ENCODE results near the gene SERPINA3. TPM values are rescaled to one million over a fixed set of nuclear protein-coding genes. Genes with fewer than 3 reads are reported as not detected.

The SERPINA3 gene
- total and polyA plus RNA-seq, 9 donors, result 49.6 to 291 (median 224) TPM

GRCh38 chr14:94621358-94622134, 9.4 kb downstream of the SERPINA3 start:
- Histone ChIP-seq H3K27me3 (no peaks in the 10 kb centered on the region), H3K36me3 (no peaks in the 10 kb centered on the region), H3K9me3 (no peaks in the 10 kb centered on the region), H3K4me3 (no peak overlapping the region), H3K4me1 (ENCODE audit: insufficient read depth) (no peaks in the 10 kb centered on the region), H3K27ac (no peak overlapping the region)
- TF ChIP-seq CTCF (IDR thresholded peaks at IDR 0.05), result no peak
- 82 to 90% (median 83%) methylated on average over 5 of the region's 5 CpGs for WGBS, 3 donors
- intact Hi-C loops (cut with DNase I), result no loop called here
- no peak for DNase-seq

GRCh38 chr14:94622653-94623421, 10.6 kb downstream of the SERPINA3 start:
- H3K4me1 ChIP-seq (ENCODE audit: insufficient read depth), result no peaks in the 10 kb centered on the region
- no peak for TF ChIP-seq EP300 (IDR thresholded peaks at IDR 0.05)
- TF ChIP-seq CTCF (IDR thresholded peaks at IDR 0.05), result no peak
- TF ChIP-seq POLR2A (IDR thresholded peaks at IDR 0.05), result no peak
- H3K27me3 ChIP-seq, result no peaks in the 10 kb centered on the region
- no peak overlapping the region for H3K27ac ChIP-seq
- H3K9me3 ChIP-seq, result no peaks in the 10 kb centered on the region
- intact Hi-C loops (cut with DNase I), result no loop called here
- H3K36me3 ChIP-seq, result no peaks in the 10 kb centered on the region
- WGBS, 3 donors, result 43 to 54% (median 46%) methylated on average over 6 of the region's 6 CpGs
- no peak for DNase-seq
- no peak overlapping the region for H3K4me3 ChIP-seq

- Histone ChIP-seq H3K4me3 (no peak overlapping the region), H3K27ac (no peak overlapping the region), H3K27me3 (no peaks in the 10 kb centered on the region), H3K9me3 (no peaks in the 10 kb centered on the region), H3K36me3 (no peaks in the 10 kb centered on the region), H3K4me1 (ENCODE audit: insufficient read depth) (no peaks in the 10 kb centered on the region)
- DNase-seq, result no peak
- WGBS, 3 donors, result 92 to 96% (median 93%) methylated on average over 4 of the region's 4 CpGs
- TF ChIP-seq EP300 (IDR thresholded peaks at IDR 0.05) (no peak), POLR2A (IDR thresholded peaks at IDR 0.05) (no peak), CTCF (IDR thresholded peaks at IDR 0.05) (no peak)
- intact Hi-C loops (cut with DNase I), result no loop called here
Measured at GRCh38 chr14:94623422-94623809, 11.2 kb downstream of the SERPINA3 start.

- DNase-seq, result no peak
- Histone ChIP-seq H3K27me3 (no peaks in the 10 kb centered on the region), H3K4me1 (ENCODE audit: insufficient read depth) (no peaks in the 10 kb centered on the region), H3K27ac (no peak overlapping the region), H3K9me3 (no peaks in the 10 kb centered on the region), H3K4me3 (no peak overlapping the region), H3K36me3 (no peaks in the 10 kb centered on the region)
- intact Hi-C loops (cut with DNase I), result no loop called here
- TF ChIP-seq CTCF (IDR thresholded peaks at IDR 0.05) (no peak), EP300 (IDR thresholded peaks at IDR 0.05) (no peak), POLR2A (IDR thresholded peaks at IDR 0.05) (no peak)
- 80 to 91% (median 85%) methylated on average over 7 of the region's 7 CpGs for WGBS, 3 donors
Measured at GRCh38 chr14:94623856-94624499, 11.8 kb downstream of the SERPINA3 start.

Measured in ovary (tissue), 9 donors.